Tibial nerve (tissue), 4 donors: ENCODE results near the gene OR6S1.
A peak's percentile ranks its signal among the peaks of the same experiment; 100 is the strongest.

Source experiments
- CTCF ChIP-seq, 5 experiments: fragments of 200-600 bp in 3 of 5; fragments of 450-650 bp in 2 of 5; sonication (generic) in 3 of 5; IDR thresholded peaks; one replicate each; pipeline ENCODE4 v1.5.1; 2016 to 2019; ENCODE audit warnings: antibody characterized with exemption in 5 of 5, mild to moderate bottlenecking in 3 of 5, moderate library complexity in 2 of 5
- EP300 ChIP-seq, 2 donors: sonication (generic); formaldehyde crosslinking; IDR thresholded peaks; one replicate each; pipeline ENCODE4 v1.6.1; 2017; ENCODE audit warnings: antibody characterized with exemption in 2 of 2, mild to moderate bottlenecking in 1 of 2
- POLR2A ChIP-seq, 2 donors: fragments of 450-650 bp; IDR thresholded peaks; one replicate each; pipeline ENCODE4 v1.6.1; 2017; ENCODE audit warnings: antibody characterized with exemption in 2 of 2, mild to moderate bottlenecking in 2 of 2, moderate library complexity in 2 of 2

- peak; percentile 66 to 96 (median 74) for TF ChIP-seq CTCF (IDR thresholded peaks at IDR 0.05)
- TF ChIP-seq POLR2A (IDR thresholded peaks at IDR 0.05) = no peak
- peak; percentile 30 to 67 for TF ChIP-seq EP300 (IDR thresholded peaks at IDR 0.05)
These were observed 28.1 kb downstream of the OR6S1 start for GRCh38 chr14:20613094-20614037.
